Endometrial microvascular endothelial cells (primary cell): Measurements from ENCODE around the gene KLHL41. TPM values are rescaled to one million over a fixed set of nuclear protein-coding genes. Genes with fewer than 3 reads are reported as not detected.
"Not testable (repeated sequence)": the region's sequence is repeated elsewhere in the genome, so short reads cannot be mapped to it uniquely, and the experiment has no call there.

Experiments used
- in situ Hi-C: cut with HindIII; loops from 2 replicates; pipeline ENCODE4 v1.10.0; 2017; ENCODE audit warnings: low sequenced_read_pairs, low pct_unique_long_range_greater_than_20kb; ENCODE audit errors: inconsistent ontology term
- total RNA-seq: library from RNA; depleted of rRNA; stranded (reverse); fragments of >200 nt; gene quantifications from one replicate; pipeline ENCODE4 v1.2.3, GENCODE V29; 2015; ENCODE audit errors: inconsistent ontology term

Gene KLHL41
- total RNA-seq, 1 donor from 2014 or later = not detected

DNA sequence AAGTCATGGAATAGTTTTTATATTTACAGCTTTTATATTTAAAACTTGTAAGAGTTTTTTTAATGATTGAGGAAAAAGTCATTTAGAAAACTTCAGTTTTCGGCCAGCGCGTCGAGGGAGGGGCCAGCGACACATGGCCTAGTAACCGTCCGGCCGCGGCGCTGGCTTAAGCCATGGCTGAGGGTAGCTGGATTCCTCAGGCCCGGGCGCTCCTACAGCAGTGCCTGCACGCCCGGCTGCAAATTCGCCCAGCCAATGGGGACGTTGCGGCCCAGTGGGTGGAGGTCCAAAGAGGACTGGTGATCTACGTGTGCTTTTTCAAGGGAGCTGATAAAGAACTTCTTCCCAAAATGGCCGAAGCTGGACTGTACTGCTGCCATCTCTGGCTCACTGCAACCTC lies 4.9 kb upstream of the KLHL41 start:
- in situ Hi-C loops = no loop called here

- in situ Hi-C loops = no loop called here
Measured at GRCh38 chr2:169507698-169508097, 1.8 kb upstream of the KLHL41 start.

- in situ Hi-C loops = no loop called here
Measured at GRCh38 chr2:169509955-169510354, 453 bp downstream of the KLHL41 start.

GRCh38 chr2:169510496-169510895 lies 994 bp downstream of the KLHL41 start:
- in situ Hi-C loops = no loop called here

DNA sequence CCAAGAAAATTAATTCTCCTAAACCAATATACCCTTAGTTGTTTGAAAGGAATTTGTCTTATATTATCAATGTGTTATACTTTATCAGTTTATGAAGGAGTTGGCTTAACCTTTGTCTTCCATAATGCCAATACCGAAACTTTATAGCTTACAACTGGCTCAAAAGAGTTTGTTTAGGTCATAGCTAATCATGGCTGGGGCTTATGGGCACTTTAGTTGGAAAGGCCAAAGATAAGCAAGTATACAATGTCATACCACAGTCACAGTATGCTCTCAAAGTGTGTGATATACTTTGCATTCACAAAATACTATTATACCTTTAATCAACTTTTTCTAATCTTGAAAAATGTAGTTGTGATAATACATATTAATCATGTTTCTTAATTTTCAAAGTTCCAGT lies 2.3 kb downstream of the KLHL41 start:
- in situ Hi-C loops = no loop called here

- in situ Hi-C loops = no loop called here
Measured at GRCh38 chr2:169512525-169512924, 3.0 kb downstream of the KLHL41 start.

GRCh38 chr2:169513094-169513493 lies 3.6 kb downstream of the KLHL41 start:
- in situ Hi-C loops = no loop called here

- in situ Hi-C loops = no loop called here
Measured at GRCh38 chr2:169513926-169514325, 4.4 kb downstream of the KLHL41 start.

DNA sequence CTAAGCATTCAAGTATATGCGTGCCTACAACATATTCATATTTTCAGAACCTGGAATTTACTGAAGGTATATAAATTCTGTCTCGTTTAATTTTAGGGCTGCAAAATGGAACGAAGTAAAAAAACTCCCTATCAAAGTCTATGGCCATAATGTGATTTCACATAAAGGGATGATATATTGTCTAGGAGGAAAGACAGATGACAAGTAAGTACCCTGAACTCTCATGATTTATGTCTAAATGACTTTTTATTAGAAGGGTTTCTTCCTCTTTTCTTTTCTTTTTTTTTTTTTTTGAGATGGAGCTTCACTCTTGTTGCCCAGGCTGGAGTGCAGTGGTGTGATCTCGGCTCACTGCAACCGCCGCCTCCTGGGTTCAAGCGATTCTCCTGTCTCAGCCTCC lies 5.3 kb downstream of the KLHL41 start:
- in situ Hi-C loops = not testable (repeated sequence)

DNA sequence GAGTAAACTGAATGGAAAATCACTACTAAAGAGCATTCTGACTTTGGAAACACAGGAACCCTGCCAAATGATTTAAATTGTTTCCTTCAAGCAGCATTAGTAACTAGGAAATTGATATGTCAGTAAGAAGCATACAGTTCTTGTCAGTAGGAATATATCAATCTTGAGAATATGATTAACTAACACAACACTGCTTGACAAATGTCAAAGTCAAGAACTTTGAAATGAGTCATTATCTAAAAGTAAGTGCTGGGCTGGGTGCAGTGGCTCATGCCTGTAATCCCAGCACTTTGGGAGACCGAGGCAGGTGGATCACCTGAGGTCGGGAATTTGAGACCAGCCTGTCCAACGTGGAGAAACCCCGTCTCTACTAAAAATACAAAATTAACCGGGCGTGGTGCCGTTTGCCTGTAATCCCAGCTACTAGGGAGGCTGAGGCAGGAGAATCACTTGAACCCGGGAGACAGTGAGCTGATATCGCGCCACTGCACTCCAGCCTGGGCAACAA lies 7.0 kb downstream of the KLHL41 start:
- in situ Hi-C loops = not testable (repeated sequence)

- in situ Hi-C loops = no loop called here
Measured at GRCh38 chr2:169520896-169521295, 11.4 kb downstream of the KLHL41 start.

GRCh38 chr2:169523681-169524080 lies 14.2 kb downstream of the KLHL41 start:
- in situ Hi-C loops = no loop called here

DNA sequence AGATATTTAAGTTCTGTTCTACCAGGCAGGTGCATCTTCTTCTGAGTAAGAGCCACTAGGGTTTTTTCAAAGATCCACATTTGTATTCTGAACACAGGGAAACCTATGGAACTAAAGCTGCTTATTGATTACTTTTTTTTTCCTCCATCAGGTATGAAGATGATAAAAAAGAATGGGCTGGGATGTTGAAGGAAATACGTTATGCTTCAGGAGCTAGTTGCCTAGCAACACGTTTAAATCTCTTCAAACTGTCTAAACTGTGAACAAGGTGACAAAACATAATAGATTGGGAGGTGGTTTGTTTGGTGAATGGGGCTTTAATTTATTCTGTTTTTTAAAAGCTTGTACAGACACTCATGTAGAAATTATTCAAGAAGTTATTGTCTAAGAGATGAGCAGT lies 15.9 kb downstream of the KLHL41 start:
- in situ Hi-C loops = no loop called here

GRCh38 chr2:169526451-169526850 lies 16.9 kb downstream of the KLHL41 start:
- in situ Hi-C loops = no loop called here

GRCh38 chr2:169528271-169528701 lies 18.8 kb downstream of the KLHL41 start:
- in situ Hi-C loops = no loop called here

GRCh38 chr2:169539460-169539859 lies 30.0 kb downstream of the KLHL41 start:
- in situ Hi-C loops = not testable (repeated sequence)

- in situ Hi-C loops = no loop called here
Measured at GRCh38 chr2:169540146-169540545, 30.6 kb downstream of the KLHL41 start.

GRCh38 chr2:169542433-169542832 lies 32.9 kb downstream of the KLHL41 start:
- in situ Hi-C loops = no loop called here

DNA sequence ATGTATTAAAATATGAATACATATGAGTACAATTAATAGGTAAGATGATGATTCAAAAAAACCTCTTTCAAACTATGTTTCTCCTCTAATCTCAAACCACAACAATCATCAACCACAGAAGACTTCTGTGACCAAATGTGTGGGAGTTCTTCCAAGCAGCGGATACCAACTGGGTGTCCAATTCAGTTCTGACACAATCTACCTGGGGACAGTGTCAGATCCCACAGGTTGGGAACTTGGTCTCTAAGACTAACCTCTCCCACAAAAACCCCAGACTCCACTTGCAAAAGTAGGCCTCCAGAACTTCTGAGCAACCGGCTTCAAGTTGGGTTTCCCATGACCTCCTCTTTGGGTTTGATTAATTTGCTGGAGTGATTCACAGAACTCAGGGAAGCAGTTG lies 37.3 kb downstream of the KLHL41 start:
- in situ Hi-C loops = no loop called here

DNA sequence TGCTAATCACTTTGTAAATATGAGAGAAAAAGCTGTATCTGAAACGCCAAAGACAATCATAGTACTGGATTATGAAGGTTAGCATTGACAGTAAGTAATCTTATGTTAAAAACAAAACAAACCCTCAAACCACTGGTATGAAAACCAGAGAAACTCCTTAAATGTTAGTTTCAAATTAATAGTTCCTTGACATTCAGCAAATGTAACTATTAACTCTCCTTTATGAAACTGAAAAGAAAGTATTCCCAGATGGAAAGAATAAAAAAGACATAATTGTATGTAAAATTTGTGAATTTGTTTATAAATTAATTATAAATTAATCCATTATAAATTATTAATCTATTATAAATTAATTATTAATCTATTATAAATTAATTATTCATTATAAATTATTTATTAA lies 51.9 kb downstream of the KLHL41 start:
- in situ Hi-C loops = no loop called here

- in situ Hi-C loops = not testable (repeated sequence)
Measured at GRCh38 chr2:169562084-169562483, 52.6 kb downstream of the KLHL41 start.
